Bronchial epithelial cell (primary cell): Measurements from ENCODE around the gene SFRP2. TPM values are rescaled to one million over a fixed set of nuclear protein-coding genes. Genes with fewer than 3 reads are reported as not detected.

ENCODE experiments used
- DNase-seq: peaks from one replicate; pipeline ENCODE4 v3.0.0-alpha.2; 2010; ENCODE audit warnings: low read depth
- FAIRE-seq: peaks from 2 replicates; lab custom pipeline; 2011; peaks lifted over from hg19 to GRCh38; lab: Jason Lieb, UNC
- H3K27me3 ChIP-seq: 2 replicates; pipeline ENCODE4 v1.5.1; 2011; ENCODE audit warnings: low read length; ENCODE audit not compliant: control insufficient read depth, insufficient read depth
- H3K36me3 ChIP-seq: 2 replicates; pipeline ENCODE4 v1.5.1; 2011; ENCODE audit warnings: low read length; ENCODE audit not compliant: control insufficient read depth, insufficient read depth
- H3K4me3 ChIP-seq: 2 replicates; pipeline ENCODE4 v1.5.1; 2011; ENCODE audit warnings: mild to moderate bottlenecking, low read depth, low read length, control low read depth
- total RNA-seq: library from RNA; depleted of rRNA; stranded (reverse); fragments of >200 nt; gene quantifications from 2 replicates; pipeline ENCODE4 v1.2.1, GENCODE V29; 2014
- TF ChIP-seq, protein P1 (sequence below): IDR thresholded peaks from 2 replicates; pipeline ENCODE4 v1.5.1; 2011; ENCODE audit warnings: mild to moderate bottlenecking, moderate library complexity, low read length, control low read depth, inconsistent platforms; ENCODE audit not compliant: insufficient read depth, severe bottlenecking

Gene SFRP2
- total RNA-seq, 1 donor from 2014 or later, result not detected

DNA sequence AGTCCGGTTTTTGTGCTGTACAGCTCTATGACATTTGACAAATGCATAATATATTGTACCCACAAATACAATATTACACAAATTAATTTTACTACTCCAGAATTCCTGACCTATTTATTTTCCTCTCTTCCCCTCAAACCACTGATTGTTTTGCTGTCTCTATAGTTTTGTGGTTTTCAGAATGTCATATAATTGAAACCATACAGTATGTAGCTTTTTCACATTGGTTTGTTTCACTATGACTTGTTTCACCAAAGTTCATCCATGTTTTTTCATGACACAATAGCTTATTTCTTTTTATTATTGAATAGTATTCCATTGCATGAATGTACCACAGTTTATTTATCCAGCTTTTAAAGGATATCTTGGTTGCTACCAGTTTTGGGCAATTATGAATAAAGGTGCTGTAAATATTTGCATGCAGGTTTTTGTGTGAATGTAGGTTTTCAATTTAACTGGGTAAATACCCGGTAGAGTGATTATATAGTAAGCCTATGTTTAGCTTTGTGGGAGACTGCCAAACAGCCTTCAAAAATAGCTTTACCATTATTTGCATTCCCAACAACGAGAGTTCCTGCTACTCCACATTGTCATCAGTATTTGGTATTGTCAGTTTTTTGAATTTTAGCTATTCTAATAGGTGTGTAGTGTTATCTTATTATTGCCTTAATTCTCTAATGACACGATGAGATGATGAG, 55.0 kb downstream of the SFRP2 start:
- no peaks in the 10 kb centered on the region for H3K36me3 ChIP-seq
- no peak for DNase-seq
- no peaks in the 10 kb centered on the region for H3K27me3 ChIP-seq
- no peak for FAIRE-seq
- TF ChIP-seq, protein P1, sequence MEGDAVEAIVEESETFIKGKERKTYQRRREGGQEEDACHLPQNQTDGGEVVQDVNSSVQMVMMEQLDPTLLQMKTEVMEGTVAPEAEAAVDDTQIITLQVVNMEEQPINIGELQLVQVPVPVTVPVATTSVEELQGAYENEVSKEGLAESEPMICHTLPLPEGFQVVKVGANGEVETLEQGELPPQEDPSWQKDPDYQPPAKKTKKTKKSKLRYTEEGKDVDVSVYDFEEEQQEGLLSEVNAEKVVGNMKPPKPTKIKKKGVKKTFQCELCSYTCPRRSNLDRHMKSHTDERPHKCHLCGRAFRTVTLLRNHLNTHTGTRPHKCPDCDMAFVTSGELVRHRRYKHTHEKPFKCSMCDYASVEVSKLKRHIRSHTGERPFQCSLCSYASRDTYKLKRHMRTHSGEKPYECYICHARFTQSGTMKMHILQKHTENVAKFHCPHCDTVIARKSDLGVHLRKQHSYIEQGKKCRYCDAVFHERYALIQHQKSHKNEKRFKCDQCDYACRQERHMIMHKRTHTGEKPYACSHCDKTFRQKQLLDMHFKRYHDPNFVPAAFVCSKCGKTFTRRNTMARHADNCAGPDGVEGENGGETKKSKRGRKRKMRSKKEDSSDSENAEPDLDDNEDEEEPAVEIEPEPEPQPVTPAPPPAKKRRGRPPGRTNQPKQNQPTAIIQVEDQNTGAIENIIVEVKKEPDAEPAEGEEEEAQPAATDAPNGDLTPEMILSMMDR, result no peak
- H3K4me3 ChIP-seq, result no peak overlapping the region

DNA sequence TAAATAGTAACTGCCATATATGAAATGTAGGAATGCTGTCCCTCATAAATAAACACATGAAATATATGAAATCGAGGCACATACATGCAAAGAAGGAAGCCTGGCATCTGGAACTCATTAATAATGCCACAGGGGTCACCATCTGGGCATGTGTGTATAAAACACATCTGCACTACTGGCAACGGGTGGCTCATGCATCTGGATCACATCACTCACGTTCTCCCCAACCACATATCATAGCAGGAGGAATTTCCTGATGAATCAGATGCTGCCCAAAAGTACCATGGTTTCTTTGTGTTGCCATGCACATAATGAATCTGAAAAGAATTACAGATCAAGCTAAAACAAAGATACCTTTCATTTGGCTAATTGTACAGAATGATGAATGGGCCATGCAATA, 57.6 kb downstream of the SFRP2 start:
- FAIRE-seq (no peak), DNase-seq (peak; percentile 88)
- no peak overlapping the region for H3K4me3 ChIP-seq
- H3K27me3 ChIP-seq, result no peaks in the 10 kb centered on the region
- TF ChIP-seq, protein P1, result no peak
- H3K36me3 ChIP-seq, result no peaks in the 10 kb centered on the region

Other genes with a start within 250 kb of the SFRP2 start
- 1.3 and 2.6 TPM in 2 replicates for gene TLR2, start 104.8 kb downstream of the SFRP2 start, total RNA-seq
- gene RNF175, start 29.1 kb downstream of the SFRP2 start, total RNA-seq, result under 0.01 TPM in 1 of 2 replicates, not detected in the other